Measurements from ENCODE around the gene PVRIG. TPM values are rescaled to one million over a fixed set of nuclear protein-coding genes. Genes with fewer than 3 reads are reported as not detected.

PVRIG gene
- total RNA-seq, 1 experiment from 2014 or later = 0.55 TPM

- DNase-seq (ENCODE audit: low spot score) (no peak), ATAC-seq (no peak)
- Mint-ChIP-seq H3K4me3 (no peak overlapping the region), H3K27ac (no peak overlapping the region), H3K9me3 (no peaks in the 10 kb centered on the region), H3K27me3 (ENCODE audit: low read depth) (peaks cover 90% of the 10 kb centered on the region), H3K36me3 (no peaks in the 10 kb centered on the region), H3K4me1 (peaks cover 7% of the 10 kb centered on the region; the same call in 1 of the 2 replicates)
- POLR2A ChIA-PET = interaction anchor here (1.0 to 1.5 kb wide), 2 partner anchors 11 to 17 kb away, joined by 3 read pairs; no protein-coding TSS in a partner anchor
- TF ChIP-seq NR1H2 (CRISPR knock-in tag; IDR thresholded peaks at IDR 0.05) = no peak
- no peak for TF ChIP-seq CBFB (CRISPR knock-in tag; IDR thresholded peaks at IDR 0.05; ENCODE audit: low read depth)
- no peak for TF ChIP-seq USF2 (CRISPR knock-in tag; IDR thresholded peaks at IDR 0.05)
- TF ChIP-seq IRF2 (CRISPR knock-in tag; IDR thresholded peaks at IDR 0.05; ENCODE audit: borderline replicate concordance, low read depth) = no peak
- TF ChIP-seq PREB (CRISPR knock-in tag; IDR thresholded peaks at IDR 0.05; ENCODE audit: borderline replicate concordance) = no peak
- no peak for TF ChIP-seq TCF7 (CRISPR knock-in tag; IDR thresholded peaks at IDR 0.05; ENCODE audit: low read depth)
- no peak for TF ChIP-seq ESRRA (CRISPR knock-in tag; IDR thresholded peaks at IDR 0.05; ENCODE audit: borderline replicate concordance)
- no peak for TF ChIP-seq KAT7 (CRISPR knock-in tag; IDR thresholded peaks at IDR 0.05; ENCODE audit: borderline replicate concordance)
- TF ChIP-seq NFYB (CRISPR knock-in tag; conservative IDR thresholded peaks at IDR 0.05; ENCODE audit: low read depth) = no peak
- TF ChIP-seq IRF1 (CRISPR knock-in tag; IDR thresholded peaks at IDR 0.05) = no peak
- no peak for TF ChIP-seq ZBTB43 (CRISPR knock-in tag; IDR thresholded peaks at IDR 0.05)
- no peak for TF ChIP-seq JUN (CRISPR knock-in tag; IDR thresholded peaks at IDR 0.05)
- TF ChIP-seq MYBL2 (CRISPR knock-in tag; IDR thresholded peaks at IDR 0.05) = no peak
- TF ChIP-seq ZSCAN18 (CRISPR knock-in tag; IDR thresholded peaks at IDR 0.05) = no peak
- TF ChIP-seq ZNF423 (CRISPR knock-in tag; IDR thresholded peaks at IDR 0.05) = no peak
- TF ChIP-seq FOXK1 (CRISPR knock-in tag; IDR thresholded peaks at IDR 0.05) = no peak
- TF ChIP-seq PRDM15 (CRISPR knock-in tag; IDR thresholded peaks at IDR 0.05) = no peak
- CTCF ChIA-PET = interaction anchor here (1.2 to 1.5 kb wide), 2 partner anchors 33 to 42 kb away, joined by 5 to 6 read pairs; partner anchors contain the start of genes GAL3ST4, GPC2 and STAG3
These were observed 8.9 kb upstream of the PVRIG start for GRCh38 chr7:100210805-100211204.

Data from WTC11 (cell line).